Glomerular visceral epithelial cell (primary cell): ENCODE results near the gene C10orf53.

Experiments
- DNase-seq: peaks from one replicate; pipeline ENCODE4 v3.0.0-alpha.2; 2016; ENCODE audit errors: extremely low spot score

Gene C10orf53

GRCh38 chr10:49737474-49738201 is 58.2 kb downstream of the C10orf53 start:
- DNase-seq, result no peak

GRCh38 chr10:49738616-49739360 is 59.3 kb downstream of the C10orf53 start:
- DNase-seq, result no peak

GRCh38 chr10:49739426-49739825 is 60.0 kb downstream of the C10orf53 start:
- no peak for DNase-seq

GRCh38 chr10:49740346-49741107 is 61.1 kb downstream of the C10orf53 start:
- no peak for DNase-seq

GRCh38 chr10:49741108-49741995 is 61.9 kb downstream of the C10orf53 start:
- no peak for DNase-seq

GRCh38 chr10:49742683-49743463 is 63.4 kb downstream of the C10orf53 start:
- no peak for DNase-seq

GRCh38 chr10:49743464-49744075 is 64.1 kb downstream of the C10orf53 start:
- no peak for DNase-seq

- no peak for DNase-seq
Measured at GRCh38 chr10:49744091-49744685, 64.7 kb downstream of the C10orf53 start.

GRCh38 chr10:49744924-49745605 is 65.6 kb downstream of the C10orf53 start:
- no peak for DNase-seq

- DNase-seq, result no peak
Measured at GRCh38 chr10:49745756-49746155, 66.3 kb downstream of the C10orf53 start.

GRCh38 chr10:49746626-49747302 is 67.3 kb downstream of the C10orf53 start:
- DNase-seq, result no peak
